ENCODE results near the gene SGK1.
"Not testable (repeated sequence)": the region's sequence is repeated elsewhere in the genome, so short reads cannot be mapped to it uniquely, and the experiment has no call there.

The SGK1 gene

GRCh38 chr6:134185277-134185676 lies 132.6 kb downstream of the SGK1 start:
- Histone ChIP-seq H3K36me3 (replicated peaks) (no peaks in the 10 kb centered on the region; the same call in 1 of the 2 replicates), H3K27me3 (ENCODE audit: low read depth) (no peaks in the 10 kb centered on the region), H3K9me3 (no peaks in the 10 kb centered on the region), H3K4me3 (no peak overlapping the region), H3K4me1 (peaks cover 4% of the 10 kb centered on the region)
- in situ Hi-C loops (cut with MboI; ENCODE audit: low sequenced_read_pairs) = no loop called here
- DNase-seq (ENCODE audit: low spot score in 2 of 2) = no peak

- in situ Hi-C loops (cut with MboI; ENCODE audit: low sequenced_read_pairs) = no loop called here
- Histone ChIP-seq H3K4me3 (no peak overlapping the region), H3K9me3 (no peaks in the 10 kb centered on the region), H3K36me3 (replicated peaks) (no peaks in the 10 kb centered on the region; the same call in 1 of the 2 replicates), H3K4me1 (peaks cover 4% of the 10 kb centered on the region), H3K27me3 (ENCODE audit: low read depth) (no peaks in the 10 kb centered on the region)
- no peak for DNase-seq (ENCODE audit: low spot score in 2 of 2)
Observed at GRCh38 chr6:134183844-134184243, 134.1 kb downstream of the SGK1 start.

DNA sequence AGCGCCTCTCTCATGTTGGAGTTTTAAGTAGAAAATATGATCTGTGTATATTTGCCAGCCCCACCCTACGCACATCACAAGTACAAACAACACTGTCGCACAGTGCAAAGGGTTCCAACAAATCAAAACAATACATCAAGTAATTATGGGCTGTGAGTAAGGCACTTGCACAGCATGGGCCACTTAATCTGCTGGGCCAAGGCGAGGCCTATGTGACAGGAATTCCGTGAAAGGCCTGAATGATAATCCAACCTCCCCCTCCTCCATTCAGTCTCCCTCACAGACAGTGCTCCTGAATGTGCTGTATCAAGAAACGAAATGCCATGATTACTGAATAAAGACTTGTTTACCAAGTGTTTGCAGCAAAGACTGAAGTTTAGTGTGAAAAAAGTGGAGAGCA lies 135.4 kb downstream of the SGK1 start:
- DNase-seq (ENCODE audit: low spot score in 2 of 2) = peak in 1 of 2 experiments; percentile 15
- Histone ChIP-seq H3K4me3 (no peak overlapping the region), H3K9me3 (no peaks in the 10 kb centered on the region), H3K36me3 (replicated peaks) (no peaks in the 10 kb centered on the region; the same call in 1 of the 2 replicates), H3K4me1 (peaks cover 7% of the 10 kb centered on the region), H3K27me3 (ENCODE audit: low read depth) (no peaks in the 10 kb centered on the region)
- in situ Hi-C loops (cut with MboI; ENCODE audit: low sequenced_read_pairs) = no loop called here

- H3K9me3 ChIP-seq; H3K4me1 ChIP-seq; in situ Hi-C loops (cut with MboI; ENCODE audit: low sequenced_read_pairs); H3K36me3 ChIP-seq (replicated peaks); H3K27me3 ChIP-seq (ENCODE audit: low read depth); H3K4me3 ChIP-seq; DNase-seq (ENCODE audit: low spot score in 2 of 2): not testable (repeated sequence)
Observed at GRCh38 chr6:134181726-134182125, 136.2 kb downstream of the SGK1 start.

DNA sequence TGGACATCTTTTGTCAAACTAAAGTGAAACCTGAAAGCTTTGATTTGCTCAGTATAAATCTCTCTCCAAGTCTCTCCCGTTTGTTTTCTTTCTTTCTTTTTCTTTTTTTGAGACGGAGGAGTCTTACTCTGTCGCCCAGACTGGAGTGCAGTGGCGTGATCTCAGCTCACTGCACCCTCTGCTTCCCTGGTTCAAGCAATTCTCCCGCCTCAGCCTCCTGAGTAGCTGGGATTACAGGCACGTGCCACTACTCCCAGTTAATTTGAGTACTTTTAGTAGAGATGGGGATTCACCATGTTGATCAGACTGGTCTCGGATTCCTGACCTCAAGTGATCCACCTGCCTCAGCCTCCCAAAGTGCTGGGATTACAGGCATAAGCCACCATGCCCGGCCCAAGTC lies 136.7 kb downstream of the SGK1 start:
- in situ Hi-C loops (cut with MboI; ENCODE audit: low sequenced_read_pairs); H3K4me1 ChIP-seq: not testable (repeated sequence)

GRCh38 chr6:134180540-134180939 lies 137.4 kb downstream of the SGK1 start:
- DNase-seq (ENCODE audit: low spot score in 2 of 2); H3K4me3 ChIP-seq; H3K36me3 ChIP-seq (replicated peaks); H3K9me3 ChIP-seq; H3K27me3 ChIP-seq (ENCODE audit: low read depth); in situ Hi-C loops (cut with MboI; ENCODE audit: low sequenced_read_pairs): not testable (repeated sequence)
- peaks cover 10% of the 10 kb centered on the region for H3K4me1 ChIP-seq

More for the DNA sequence above, 136.7 kb downstream of the SGK1 start:
- not testable (repeated sequence) for H3K4me3 ChIP-seq; H3K9me3 ChIP-seq; H3K36me3 ChIP-seq (replicated peaks); H3K27me3 ChIP-seq (ENCODE audit: low read depth); DNase-seq (ENCODE audit: low spot score in 2 of 2)

DNA sequence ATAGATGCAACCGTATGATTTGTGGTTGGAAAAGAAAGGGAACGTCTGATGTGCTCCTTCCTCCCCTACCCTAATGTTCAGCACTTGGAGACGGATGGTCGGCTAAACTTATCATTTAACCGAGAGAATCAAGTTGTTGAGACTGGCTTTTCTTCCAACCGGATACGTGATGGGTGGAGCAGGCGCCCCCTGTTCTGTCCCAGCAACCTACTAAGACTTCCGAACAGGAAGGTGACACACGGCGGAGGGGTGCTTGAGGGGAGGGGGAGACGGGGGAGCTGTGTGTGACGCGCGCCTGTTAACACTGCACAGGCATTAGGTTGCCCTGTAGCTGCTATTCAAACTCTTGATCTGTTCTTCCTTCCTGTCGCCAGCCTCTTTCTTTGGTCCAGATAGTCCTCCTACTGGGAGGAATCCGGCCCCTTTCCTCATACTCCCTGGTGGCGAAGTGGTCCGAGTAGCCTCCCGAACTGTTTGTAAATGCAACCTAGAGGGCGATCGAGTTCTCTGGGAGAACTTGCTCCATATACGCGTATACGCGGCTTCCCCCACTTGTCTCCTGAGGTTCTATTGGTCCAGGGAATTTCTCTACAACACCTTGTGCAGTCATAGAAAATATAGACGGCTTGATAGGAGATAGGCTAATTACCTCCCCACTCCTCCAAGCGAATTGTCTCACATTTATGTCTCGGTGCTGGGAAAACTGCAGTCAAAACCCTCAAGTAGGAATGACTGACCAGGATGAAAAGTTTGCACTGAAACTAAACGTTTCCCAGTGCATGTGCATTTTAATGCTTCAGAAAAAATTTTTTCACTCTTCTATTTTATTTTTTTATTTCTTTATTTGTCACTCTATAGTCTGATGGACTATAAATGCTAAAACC lies 139.5 kb downstream of the SGK1 start:
- peak; percentile 88 for DNase-seq (ENCODE audit: low spot score in 2 of 2)
- no peaks in the 10 kb centered on the region for H3K9me3 ChIP-seq
- no peaks in the 10 kb centered on the region for H3K27me3 ChIP-seq (ENCODE audit: low read depth)
- no peaks in the 10 kb centered on the region; the same call in 1 of the 2 replicates for H3K36me3 ChIP-seq (replicated peaks)
- H3K4me1 ChIP-seq = peaks cover 13% of the 10 kb centered on the region
- in situ Hi-C loops (cut with MboI; ENCODE audit: low sequenced_read_pairs) = no loop called here
- H3K4me3 ChIP-seq = peak overlapping the region; percentile 16

- H3K27me3 ChIP-seq (ENCODE audit: low read depth) = no peaks in the 10 kb centered on the region
- peaks cover 11% of the 10 kb centered on the region for H3K4me1 ChIP-seq
- H3K9me3 ChIP-seq = no peaks in the 10 kb centered on the region
- in situ Hi-C loops (cut with MboI; ENCODE audit: low sequenced_read_pairs) = no loop called here
- no peak for DNase-seq (ENCODE audit: low spot score in 2 of 2)
- H3K36me3 ChIP-seq (replicated peaks) = no peaks in the 10 kb centered on the region
- H3K4me3 ChIP-seq = peak overlapping the region; percentile 16
Observed at GRCh38 chr6:134177753-134178160, 140.2 kb downstream of the SGK1 start.

DNA sequence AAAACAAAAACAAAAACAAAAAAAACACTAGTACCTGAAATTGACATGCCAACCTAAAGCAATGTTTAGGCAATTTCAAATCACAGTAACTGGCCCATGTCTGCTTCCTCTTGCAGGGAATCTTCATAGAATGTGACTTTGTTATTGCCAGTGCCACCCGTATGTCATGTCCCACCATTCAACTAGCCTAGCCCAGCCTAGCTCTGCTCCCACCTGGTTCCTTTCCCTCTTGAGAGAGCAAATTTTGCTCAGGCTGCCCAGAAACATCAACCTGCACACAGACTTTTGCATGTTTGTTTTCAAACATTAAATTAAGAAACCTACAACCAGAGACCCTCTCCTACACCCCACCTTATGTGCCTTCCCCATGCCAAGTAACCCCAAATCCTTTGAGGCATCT lies 140.7 kb downstream of the SGK1 start:
- peaks cover 10% of the 10 kb centered on the region; the same call in 1 of the 2 replicates for H3K4me1 ChIP-seq
- DNase-seq (ENCODE audit: low spot score in 2 of 2) = no peak
- in situ Hi-C loops (cut with MboI; ENCODE audit: low sequenced_read_pairs) = no loop called here
- H3K9me3 ChIP-seq = no peaks in the 10 kb centered on the region
- no peaks in the 10 kb centered on the region for H3K27me3 ChIP-seq (ENCODE audit: low read depth)
- no peaks in the 10 kb centered on the region; the same call in 1 of the 2 replicates for H3K36me3 ChIP-seq (replicated peaks)
- no peak overlapping the region for H3K4me3 ChIP-seq

- Histone ChIP-seq H3K27me3 (ENCODE audit: low read depth) (no peaks in the 10 kb centered on the region), H3K4me1 (peaks cover 10% of the 10 kb centered on the region; the same call in 1 of the 2 replicates), H3K9me3 (no peaks in the 10 kb centered on the region), H3K36me3 (replicated peaks) (no peaks in the 10 kb centered on the region; the same call in 1 of the 2 replicates), H3K4me3 (no peak overlapping the region)
- DNase-seq (ENCODE audit: low spot score in 2 of 2) = no peak
- in situ Hi-C loops (cut with MboI; ENCODE audit: low sequenced_read_pairs) = no loop called here
Observed at GRCh38 chr6:134176264-134176975, 141.5 kb downstream of the SGK1 start.

- H3K36me3 ChIP-seq (replicated peaks) = no peaks in the 10 kb centered on the region; the same call in 1 of the 2 replicates
- DNase-seq (ENCODE audit: low spot score in 2 of 2) = no peak
- H3K9me3 ChIP-seq = no peaks in the 10 kb centered on the region
- peak overlapping the region; percentile 59 for H3K4me3 ChIP-seq
- in situ Hi-C loops (cut with MboI; ENCODE audit: low sequenced_read_pairs) = no loop called here
- H3K4me1 ChIP-seq = peaks cover 10% of the 10 kb centered on the region; the same call in 1 of the 2 replicates
- no peaks in the 10 kb centered on the region for H3K27me3 ChIP-seq (ENCODE audit: low read depth)
Observed at GRCh38 chr6:134175532-134176263, 142.2 kb downstream of the SGK1 start.

DNA sequence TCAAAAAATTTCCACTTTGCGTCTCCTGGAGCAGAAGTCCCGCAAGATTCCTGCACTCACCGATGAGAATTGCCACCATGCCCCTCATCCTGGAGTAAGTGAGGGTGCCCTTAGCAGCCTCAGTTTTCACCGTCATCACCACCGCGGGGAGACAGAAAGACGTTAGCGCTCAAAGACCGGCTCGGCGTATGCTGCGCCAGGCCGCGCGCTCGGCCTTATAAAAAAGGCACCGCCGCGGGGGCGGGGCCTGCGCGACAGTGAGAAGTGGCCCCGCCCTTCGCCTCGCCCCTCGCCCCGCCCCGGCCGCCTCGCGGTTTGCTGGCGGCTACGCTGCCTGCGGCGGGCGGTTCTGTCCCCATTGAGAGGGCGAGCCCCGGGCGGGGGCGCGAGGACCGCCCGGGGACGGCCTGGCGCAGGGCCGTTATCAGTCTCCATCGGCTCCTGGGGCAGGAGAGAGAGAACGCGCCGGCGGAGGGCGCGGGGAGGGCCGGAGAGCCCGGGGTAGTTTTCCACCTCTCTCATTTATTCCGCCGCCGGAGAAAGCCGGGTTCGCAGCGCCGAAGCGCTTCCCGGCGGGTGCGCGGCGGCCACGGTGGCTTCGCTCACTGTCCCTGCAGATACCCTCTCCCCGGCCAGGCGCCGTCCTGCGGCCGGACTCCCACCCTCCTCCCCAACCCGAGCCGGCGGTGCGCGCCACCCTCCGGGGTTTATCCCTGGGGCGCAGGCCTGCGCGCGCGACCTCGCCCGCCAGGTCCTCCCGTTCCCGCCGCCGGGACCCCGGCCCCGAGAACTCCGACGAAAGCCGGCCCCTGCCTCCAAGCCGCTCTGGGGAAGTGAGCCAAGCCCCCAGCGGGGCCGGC lies 143.0 kb downstream of the SGK1 start:
- DNase-seq (ENCODE audit: low spot score in 2 of 2) = peak; percentile 77 to 94
- H3K4me1 ChIP-seq = peaks cover 10% of the 10 kb centered on the region; the same call in 1 of the 2 replicates
- H3K9me3 ChIP-seq = no peaks in the 10 kb centered on the region

More for the DNA sequence above, 143.0 kb downstream of the SGK1 start:
- H3K4me3 ChIP-seq = peak overlapping the region; percentile 59
- in situ Hi-C loops (cut with MboI; ENCODE audit: low sequenced_read_pairs) = loop anchor here (25.0 kb wide), 1 partner anchor 712 kb away; no protein-coding TSS in a partner anchor
- peaks cover 5% of the 10 kb centered on the region; the same call in 1 of the 2 replicates for H3K36me3 ChIP-seq (replicated peaks)
- H3K27me3 ChIP-seq (ENCODE audit: low read depth) = no peaks in the 10 kb centered on the region

All from HAP-1 (cell line).